Hematopoietic multipotent progenitor cell treated with erythropoietin and hydrocortisone succinate and interleukin-3 and kit ligand, for 8 days (in vitro differentiated cells): Measurements from ENCODE around the gene AHCTF1.

Source experiments
- DNase-seq: peaks from one replicate; pipeline ENCODE4 v3.0.0-alpha.2; 2015

Gene AHCTF1

DNA sequence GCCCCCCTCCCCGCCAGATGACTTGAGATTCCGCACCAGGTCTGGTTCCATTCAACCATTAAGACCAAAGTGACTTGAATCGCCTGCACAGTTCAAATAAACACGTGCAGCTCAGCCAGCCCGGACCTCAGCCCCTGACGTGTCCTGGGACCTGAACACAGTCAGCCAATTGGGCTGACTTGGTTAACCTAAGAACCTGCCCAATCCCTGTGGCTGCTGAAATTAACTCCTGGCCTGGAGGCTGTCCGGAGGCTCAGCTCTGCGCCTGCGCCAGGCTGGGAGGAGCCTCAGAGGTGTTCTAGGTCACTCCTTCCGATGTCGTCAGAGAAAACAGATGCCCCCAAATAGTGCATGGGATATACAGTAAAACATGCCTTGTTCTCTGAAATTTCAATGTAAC, 134.2 kb downstream of the AHCTF1 start:
- DNase-seq, result no peak

- no peak for DNase-seq
These were observed 134.6 kb downstream of the AHCTF1 start for GRCh38 chr1:246797157-246797556.

DNA sequence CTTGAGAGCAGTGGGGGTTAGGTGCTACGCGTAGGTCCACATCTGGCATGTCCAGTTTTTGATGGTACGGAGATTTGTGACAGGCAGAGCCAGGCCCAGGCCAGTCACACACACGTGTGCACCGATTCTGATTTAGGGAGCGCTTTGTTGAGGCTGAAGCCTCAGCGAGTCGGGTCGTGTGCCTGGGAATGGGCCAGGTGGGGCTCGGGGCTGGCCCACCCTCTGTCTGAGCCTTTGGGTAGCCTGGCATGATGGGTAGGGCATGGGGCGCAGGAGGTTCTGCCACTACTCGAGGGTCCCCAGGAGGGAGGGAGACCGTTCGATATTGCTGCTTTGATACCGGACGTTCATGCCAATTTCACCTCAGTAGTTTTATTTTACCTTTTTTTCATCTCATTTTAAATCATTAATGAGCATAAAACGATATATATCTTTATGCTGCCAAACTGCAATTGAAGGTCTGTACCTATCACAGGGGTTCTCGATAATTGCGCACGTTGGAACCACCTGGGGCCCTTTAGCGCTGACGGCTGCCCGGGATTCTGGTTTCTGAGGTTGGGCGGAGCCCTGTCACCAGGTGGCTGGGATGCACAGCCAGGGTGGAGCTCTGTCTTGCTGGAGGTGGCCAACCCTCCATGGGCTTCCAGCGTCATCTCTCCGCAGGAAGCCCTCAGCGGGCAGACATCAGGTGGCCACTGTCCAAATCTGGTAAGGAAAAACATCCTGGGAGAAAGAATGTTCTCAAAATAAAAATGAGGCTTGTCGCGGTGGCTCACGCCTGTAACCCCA, 135.6 kb downstream of the AHCTF1 start:
- DNase-seq, result no peak

GRCh38 chr1:246794828-246795671, 136.7 kb downstream of the AHCTF1 start:
- DNase-seq, result peak; percentile 49

DNA sequence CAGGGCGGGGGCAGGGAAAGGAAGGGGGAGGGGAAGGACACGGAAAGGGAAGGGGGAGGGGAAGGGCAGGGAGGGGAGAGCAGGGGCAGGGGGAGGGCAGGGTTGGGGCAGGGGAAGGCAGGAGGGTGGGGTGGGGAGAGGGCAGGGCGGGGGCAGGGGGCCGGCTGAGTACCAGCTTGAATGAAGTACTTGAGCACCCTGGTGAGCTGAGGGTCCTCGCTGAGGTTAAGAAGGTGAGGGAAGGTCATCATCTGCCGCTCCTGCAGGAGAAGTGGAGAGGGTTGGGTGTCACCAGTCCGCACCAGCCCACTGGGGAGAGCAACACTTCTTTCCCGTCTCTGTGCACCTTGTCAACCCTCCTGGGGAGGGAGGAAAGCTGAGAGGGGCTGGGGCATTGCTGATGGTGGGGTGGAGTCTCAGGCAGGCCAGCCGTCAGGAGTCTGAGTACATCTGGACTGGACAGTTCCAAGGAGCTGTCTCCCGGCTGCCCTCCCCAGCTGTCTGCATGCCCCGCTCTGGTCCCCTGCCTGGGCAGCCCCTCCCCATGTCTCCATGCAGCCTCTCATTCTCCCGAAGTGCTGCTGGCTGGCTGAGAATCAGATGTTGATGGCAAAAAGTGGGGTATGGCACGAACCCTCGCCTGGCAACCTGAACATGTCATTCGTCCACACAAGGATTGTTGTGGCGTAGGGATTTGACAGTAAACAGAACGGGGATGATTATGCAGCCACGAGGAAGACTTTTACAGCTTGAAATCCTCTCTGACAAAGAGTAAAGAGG, 137.5 kb downstream of the AHCTF1 start:
- no peak for DNase-seq

- no peak for DNase-seq
These were observed 138.3 kb downstream of the AHCTF1 start for GRCh38 chr1:246793356-246793896.

DNA sequence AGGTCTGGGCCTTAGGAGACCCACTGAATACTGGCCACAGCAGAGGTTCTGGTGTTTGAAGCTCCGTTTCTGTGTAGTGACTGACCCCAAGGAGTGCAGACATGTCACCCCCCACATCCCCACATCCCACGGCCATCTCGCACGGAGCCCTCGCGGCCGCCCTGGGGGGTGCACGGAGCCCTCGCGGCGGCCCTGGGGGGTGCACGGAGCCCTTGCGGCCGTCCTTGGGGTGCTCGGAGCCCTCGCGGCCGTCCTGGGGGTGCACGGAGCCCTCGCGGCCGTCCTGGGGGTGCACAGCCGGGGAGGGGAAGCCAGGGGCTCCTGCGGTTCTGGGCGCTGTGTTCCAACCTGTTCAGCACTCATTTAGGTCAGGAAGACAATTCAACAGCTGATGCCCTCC, 139.1 kb downstream of the AHCTF1 start:
- DNase-seq, result no peak

DNA sequence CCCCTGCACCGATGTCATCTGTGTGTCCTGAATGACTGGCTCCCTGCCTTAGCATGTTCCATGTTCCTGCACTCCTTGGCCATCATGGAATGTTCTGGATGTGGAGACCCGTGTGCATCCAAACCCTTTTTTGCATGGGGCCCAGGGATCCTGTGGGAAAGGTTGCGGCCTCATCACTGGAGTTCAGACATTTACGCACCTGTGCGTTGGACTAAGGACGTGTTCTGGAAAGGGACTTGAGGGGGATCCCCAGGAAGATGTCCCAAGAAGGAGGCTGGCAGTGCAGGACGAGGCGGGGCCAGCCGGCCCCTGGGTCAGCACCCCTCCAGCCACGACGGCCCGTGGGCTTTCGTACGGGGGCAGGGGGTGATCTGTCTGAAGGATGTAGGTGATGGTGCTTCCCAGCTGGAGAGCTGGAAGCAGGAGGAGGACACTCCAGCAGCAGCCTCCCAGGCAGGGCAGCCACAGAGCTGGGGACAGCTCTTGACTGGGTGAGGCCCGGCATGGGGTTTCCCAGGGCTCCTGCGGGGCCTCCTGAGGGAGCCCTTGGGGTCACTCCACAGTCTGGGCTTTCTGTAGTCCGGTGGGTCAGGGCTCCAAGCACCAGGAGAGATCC, 140.3 kb downstream of the AHCTF1 start:
- no peak for DNase-seq

DNA sequence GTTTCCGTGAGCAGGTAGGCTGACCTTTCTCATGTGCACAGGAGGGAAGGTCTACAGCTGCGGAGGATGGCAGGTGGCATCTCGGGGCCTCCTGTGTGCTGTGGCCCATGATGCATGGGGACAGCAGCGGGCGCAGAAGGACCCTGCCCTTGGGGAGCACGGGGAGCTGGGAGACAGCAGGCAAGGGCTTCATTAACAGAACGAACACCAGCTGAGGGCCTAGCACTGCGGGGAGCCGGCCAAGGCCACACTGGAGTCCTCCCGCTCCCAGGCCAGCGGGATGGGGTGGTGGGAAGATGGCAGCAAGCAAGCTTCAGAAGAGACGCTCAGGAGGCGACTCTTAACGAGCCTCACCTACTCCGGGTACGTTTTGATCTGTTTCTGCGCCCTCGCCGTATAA, 140.9 kb downstream of the AHCTF1 start:
- no peak for DNase-seq

GRCh38 chr1:246790364-246790763, 141.4 kb downstream of the AHCTF1 start:
- no peak for DNase-seq

DNA sequence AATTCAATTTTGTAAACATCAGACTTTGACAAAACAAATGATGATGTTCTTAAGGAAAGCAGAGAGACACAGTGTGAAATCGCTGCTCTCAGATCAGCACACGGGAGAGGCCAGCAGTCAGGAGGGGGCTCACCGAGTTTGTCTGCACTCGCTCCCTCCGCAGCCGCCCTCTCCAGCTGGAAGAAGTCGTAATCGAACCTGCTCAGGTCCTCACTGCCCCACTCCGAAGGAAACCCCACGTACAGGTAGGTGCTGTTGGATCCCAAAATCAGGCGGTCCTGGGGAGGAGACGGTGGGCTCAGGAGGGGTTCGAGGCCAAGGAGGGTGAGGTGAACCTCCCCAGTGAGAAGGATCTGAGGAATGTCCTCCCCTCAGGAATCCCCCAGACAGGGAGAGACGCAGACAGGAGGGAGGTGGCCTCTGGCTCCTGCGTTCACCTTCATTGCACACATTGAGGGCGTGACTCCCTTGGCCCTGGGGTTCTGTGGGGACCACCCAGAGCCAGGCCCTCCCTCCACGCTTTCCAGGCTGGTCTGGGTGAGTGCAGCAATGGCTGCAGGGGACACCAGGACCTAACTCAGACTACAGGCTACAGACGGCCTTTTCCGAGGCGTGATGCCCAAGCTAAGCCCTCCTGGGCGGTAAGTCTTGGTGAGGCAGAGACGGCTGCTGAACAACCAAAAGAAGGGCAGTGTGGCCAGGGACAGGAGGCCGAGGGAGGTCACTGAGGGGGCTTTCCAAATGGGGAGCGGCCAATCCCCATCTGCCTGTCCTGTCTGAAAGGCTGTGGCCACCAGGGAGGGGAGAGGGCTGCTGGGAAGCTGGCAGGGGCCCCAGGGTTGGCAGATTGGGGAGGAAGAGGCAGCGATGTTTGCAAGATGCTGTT, 142.1 kb downstream of the AHCTF1 start:
- DNase-seq, result no peak
